ENCODE data around the gene RRM2. TPM values are rescaled to one million over a fixed set of nuclear protein-coding genes. Genes with fewer than 3 reads are reported as not detected.
A peak's percentile ranks its signal among the peaks of the same experiment; 100 is the strongest.

Gene RRM2
- polyA plus RNA-seq, 3 donors: 1.5 TPM; not detected in 2

DNA sequence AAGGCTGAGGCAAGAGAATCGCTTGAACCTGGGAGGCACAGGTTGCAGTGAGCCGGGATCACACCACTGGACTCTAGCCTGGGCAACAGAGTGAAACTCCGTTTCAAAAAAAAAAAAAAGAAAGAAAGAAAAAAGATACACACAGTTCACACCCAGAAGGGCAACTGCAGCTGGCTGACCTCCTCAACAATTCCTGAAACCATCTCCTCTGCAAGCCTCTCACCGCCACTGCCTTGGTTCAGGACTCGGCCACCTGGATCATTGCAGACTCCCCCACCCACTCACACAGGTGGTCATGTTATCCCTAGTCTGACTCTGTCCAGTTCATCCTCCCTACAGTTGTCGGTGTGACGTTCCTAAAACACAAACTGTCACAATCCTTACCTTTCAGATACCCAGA lies 44.5 kb upstream of the RRM2 start:
- Mint-ChIP-seq H3K9me3 (peaks cover 0 to 15% (median 6%) of the 10 kb centered on the region in 7 donors), H3K27me3 (ENCODE audit: low read depth in 3 of 3) (peaks cover 86 to 91% (median 87%) of the 10 kb centered on the region in 3 donors), H3K27ac (no peak overlapping the region), H3K4me3 (peak overlapping the region in 1 of 2 donors; percentile 86), H3K4me1 (peaks cover 12% of the 10 kb centered on the region), H3K36me3 (peaks cover 0 to 9% of the 10 kb centered on the region in 2 donors)
- no peaks in the 10 kb centered on the region for H3K79me2 ChIP-seq (ENCODE audit: insufficient read depth, low read length)
- no peak overlapping the region for H3K9ac ChIP-seq (ENCODE audit: insufficient read depth, low read length, poor library complexity, severe bottlenecking)
- TF ChIP-seq, protein P1, sequence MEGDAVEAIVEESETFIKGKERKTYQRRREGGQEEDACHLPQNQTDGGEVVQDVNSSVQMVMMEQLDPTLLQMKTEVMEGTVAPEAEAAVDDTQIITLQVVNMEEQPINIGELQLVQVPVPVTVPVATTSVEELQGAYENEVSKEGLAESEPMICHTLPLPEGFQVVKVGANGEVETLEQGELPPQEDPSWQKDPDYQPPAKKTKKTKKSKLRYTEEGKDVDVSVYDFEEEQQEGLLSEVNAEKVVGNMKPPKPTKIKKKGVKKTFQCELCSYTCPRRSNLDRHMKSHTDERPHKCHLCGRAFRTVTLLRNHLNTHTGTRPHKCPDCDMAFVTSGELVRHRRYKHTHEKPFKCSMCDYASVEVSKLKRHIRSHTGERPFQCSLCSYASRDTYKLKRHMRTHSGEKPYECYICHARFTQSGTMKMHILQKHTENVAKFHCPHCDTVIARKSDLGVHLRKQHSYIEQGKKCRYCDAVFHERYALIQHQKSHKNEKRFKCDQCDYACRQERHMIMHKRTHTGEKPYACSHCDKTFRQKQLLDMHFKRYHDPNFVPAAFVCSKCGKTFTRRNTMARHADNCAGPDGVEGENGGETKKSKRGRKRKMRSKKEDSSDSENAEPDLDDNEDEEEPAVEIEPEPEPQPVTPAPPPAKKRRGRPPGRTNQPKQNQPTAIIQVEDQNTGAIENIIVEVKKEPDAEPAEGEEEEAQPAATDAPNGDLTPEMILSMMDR (IDR thresholded peaks at IDR 0.05): no peak
- H3K9me3 ChIP-seq (replicated peaks in 1 of 2; ENCODE audit: control insufficient read depth in 1 of 2, insufficient read depth in 1 of 2, low read length in 2 of 2): peaks cover 0 to 14% of the 10 kb centered on the region in 2 donors
- no peak overlapping the region for H3K27ac ChIP-seq (ENCODE audit: low read depth in 1 of 2, low read length in 2 of 2)
- no peak overlapping the region for H3K4me2 ChIP-seq (replicated peaks; ENCODE audit: extremely low read depth, low read length, poor library complexity, severe bottlenecking)
- peaks cover 69 to 92% of the 10 kb centered on the region in 2 donors for H3K27me3 ChIP-seq (ENCODE audit: control insufficient read depth in 2 of 2, insufficient read depth in 2 of 2, low read length in 2 of 2)
- intact Hi-C loops (cut with micrococcal nuclease): loop anchor here in 1 of 2 donors (5.0 kb wide), 1 partner anchor 589 kb away; no protein-coding TSS in a partner anchor
- H3K4me1 ChIP-seq (ENCODE audit: control insufficient read depth in 1 of 2, insufficient read depth in 2 of 2, low read length in 2 of 2): peaks cover 8 to 17% of the 10 kb centered on the region in 2 donors
- no peak for DNase-seq
- 95% methylated on average over 5 of the region's 7 CpGs for WGBS (ENCODE audit: insufficient coverage)
- no peaks in the 10 kb centered on the region for H3K36me3 ChIP-seq (replicated peaks in 1 of 2; ENCODE audit: control insufficient read depth in 1 of 2, insufficient read depth in 2 of 2, low read length in 2 of 2)
- H2AFZ ChIP-seq (ENCODE audit: insufficient read depth, low read depth, low read length, poor library complexity, severe bottlenecking): no peak overlapping the region
- H4K20me1 ChIP-seq (ENCODE audit: insufficient read depth, low read length): no peaks in the 10 kb centered on the region
- H3K4me3 ChIP-seq (replicated peaks in 1 of 3; ENCODE audit: low read depth in 2 of 3, low read length in 3 of 3): no peak overlapping the region

DNA sequence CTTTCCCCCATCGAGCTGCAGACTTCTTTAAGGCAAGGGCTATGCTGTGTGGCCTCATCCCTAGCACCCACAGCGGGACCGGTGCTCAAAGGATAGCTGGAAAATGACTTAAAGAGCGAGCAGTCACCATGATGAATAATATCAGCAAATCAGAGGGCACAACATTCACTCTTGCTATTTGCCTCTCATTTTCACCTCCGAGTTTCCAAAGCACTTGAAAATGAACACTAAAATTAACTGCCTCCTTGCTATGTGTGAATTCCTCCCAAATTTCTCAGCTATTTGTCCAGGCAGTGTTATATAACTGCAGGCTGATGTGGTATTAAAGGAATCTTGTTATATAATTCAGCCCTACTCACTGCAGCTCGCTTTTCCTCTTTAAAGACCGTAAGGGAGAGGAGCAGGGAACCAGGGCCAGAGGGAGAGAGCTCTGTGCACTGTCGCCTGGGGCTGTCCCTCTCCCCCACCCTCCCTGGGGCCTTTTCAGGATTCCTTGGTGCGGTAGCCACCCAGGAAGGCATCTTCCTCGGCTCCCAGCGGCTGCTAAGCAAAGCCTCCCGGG lies 43.8 kb upstream of the RRM2 start:
- H3K4me3 Mint-ChIP-seq: peak overlapping the region in 1 of 2 donors; percentile 86
- peaks cover 0 to 14% of the 10 kb centered on the region in 2 donors for H3K9me3 ChIP-seq (replicated peaks in 1 of 2; ENCODE audit: control insufficient read depth in 1 of 2, insufficient read depth in 1 of 2, low read length in 2 of 2)
- peaks cover 8 to 17% of the 10 kb centered on the region in 2 donors for H3K4me1 ChIP-seq (ENCODE audit: control insufficient read depth in 1 of 2, insufficient read depth in 2 of 2, low read length in 2 of 2)
- no peak overlapping the region for H3K9ac ChIP-seq (ENCODE audit: insufficient read depth, low read length, poor library complexity, severe bottlenecking)
- H3K36me3 Mint-ChIP-seq: peaks cover 0 to 9% of the 10 kb centered on the region in 2 donors
- DNase-seq: no peak
- no peaks in the 10 kb centered on the region for H3K79me2 ChIP-seq (ENCODE audit: insufficient read depth, low read length)
- H3K27me3 Mint-ChIP-seq (ENCODE audit: low read depth in 3 of 3): peaks cover 86 to 92% (median 89%) of the 10 kb centered on the region in 3 donors
- peak overlapping the region; percentile 56 for H2AFZ ChIP-seq (ENCODE audit: insufficient read depth, low read depth, low read length, poor library complexity, severe bottlenecking)
- 34% methylated on average over 7 of the region's 12 CpGs for WGBS (ENCODE audit: insufficient coverage)
- intact Hi-C loops (cut with micrococcal nuclease): loop anchor here in 1 of 2 donors (5.0 kb wide), 1 partner anchor 589 kb away; no protein-coding TSS in a partner anchor
- no peaks in the 10 kb centered on the region for H3K36me3 ChIP-seq (replicated peaks in 1 of 2; ENCODE audit: control insufficient read depth in 1 of 2, insufficient read depth in 2 of 2, low read length in 2 of 2)
- peak overlapping the region; percentile 68 for H3K4me2 ChIP-seq (replicated peaks; ENCODE audit: extremely low read depth, low read length, poor library complexity, severe bottlenecking)
- H3K4me1 Mint-ChIP-seq: peaks cover 12% of the 10 kb centered on the region
- H3K27me3 ChIP-seq (ENCODE audit: control insufficient read depth in 2 of 2, insufficient read depth in 2 of 2, low read length in 2 of 2): peaks cover 71 to 92% of the 10 kb centered on the region in 2 donors
- no peaks in the 10 kb centered on the region for H4K20me1 ChIP-seq (ENCODE audit: insufficient read depth, low read length)
- H3K9me3 Mint-ChIP-seq: peaks cover 0 to 13% (median 6%) of the 10 kb centered on the region in 7 donors
- H3K27ac Mint-ChIP-seq: no peak overlapping the region
- H3K4me3 ChIP-seq (replicated peaks in 1 of 3; ENCODE audit: low read depth in 2 of 3, low read length in 3 of 3): peak overlapping the region in 1 of 3 experiments; percentile 54
- TF ChIP-seq, protein P1 (IDR thresholded peaks at IDR 0.05): no peak
- H3K27ac ChIP-seq (ENCODE audit: low read depth in 1 of 2, low read length in 2 of 2): no peak overlapping the region
